ENCODE measurements around the gene DCLK1.

DNA sequence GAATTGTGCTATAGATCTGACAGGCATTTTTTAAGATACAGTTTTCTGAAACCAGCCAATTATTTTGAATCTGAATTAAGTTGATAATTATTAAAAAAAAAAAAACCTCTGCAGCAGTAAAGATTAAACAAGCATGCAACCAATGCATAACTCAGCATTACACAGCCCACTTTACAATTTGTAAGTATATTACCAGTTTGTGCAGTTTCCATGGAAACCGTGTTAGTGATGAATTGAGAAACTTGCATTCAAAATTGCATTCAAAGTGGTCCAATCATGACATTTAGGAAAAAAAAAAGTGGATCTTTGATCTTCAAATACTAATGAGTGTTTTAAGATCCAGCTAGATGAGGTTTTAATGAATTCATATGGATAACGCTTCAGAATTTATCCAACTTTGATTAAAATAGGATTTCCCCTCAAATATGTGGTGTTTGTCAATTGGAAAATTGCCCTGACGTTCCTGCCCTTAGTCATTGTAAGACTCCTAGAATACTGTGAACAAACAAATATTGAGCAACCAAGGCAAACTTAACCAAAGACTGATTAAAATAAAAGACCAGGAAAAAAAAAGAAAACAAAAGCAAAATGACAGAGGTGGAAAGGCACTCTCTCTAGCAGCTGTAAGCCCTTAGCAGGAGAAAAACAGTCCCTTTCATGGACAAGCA lies 339.9 kb downstream of the DCLK1 start:
- no peak for TF ChIP-seq MYC (IDR thresholded peaks at IDR 0.05; ENCODE audit: insufficient read depth, insufficient read length, insufficient replicate concordance, low read length, severe bottlenecking)
- TF ChIP-seq ZNF622 (IDR thresholded peaks at IDR 0.05): no peak
- no peak for TF ChIP-seq NFYB (IDR thresholded peaks at IDR 0.05; ENCODE audit: insufficient read depth, low read depth, low read length)
- TF ChIP-seq HCFC1 (IDR thresholded peaks at IDR 0.05; ENCODE audit: low read length): no peak
- TF ChIP-seq, protein P1, sequence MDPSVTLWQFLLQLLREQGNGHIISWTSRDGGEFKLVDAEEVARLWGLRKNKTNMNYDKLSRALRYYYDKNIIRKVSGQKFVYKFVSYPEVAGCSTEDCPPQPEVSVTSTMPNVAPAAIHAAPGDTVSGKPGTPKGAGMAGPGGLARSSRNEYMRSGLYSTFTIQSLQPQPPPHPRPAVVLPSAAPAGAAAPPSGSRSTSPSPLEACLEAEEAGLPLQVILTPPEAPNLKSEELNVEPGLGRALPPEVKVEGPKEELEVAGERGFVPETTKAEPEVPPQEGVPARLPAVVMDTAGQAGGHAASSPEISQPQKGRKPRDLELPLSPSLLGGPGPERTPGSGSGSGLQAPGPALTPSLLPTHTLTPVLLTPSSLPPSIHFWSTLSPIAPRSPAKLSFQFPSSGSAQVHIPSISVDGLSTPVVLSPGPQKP (IDR thresholded peaks at IDR 0.05; ENCODE audit: low read depth, low read length): no peak
- no peak for TF ChIP-seq POLR2AphosphoS5 (IDR thresholded peaks at IDR 0.05; ENCODE audit: low read length)
- TF ChIP-seq FOS (IDR thresholded peaks at IDR 0.05; ENCODE audit: borderline replicate concordance, extremely low read depth, insufficient read length): no peak
- TF ChIP-seq BRCA1 (IDR thresholded peaks at IDR 0.05; ENCODE audit: low read depth, low read length): no peak
- no peak for TF ChIP-seq EP300 (IDR thresholded peaks at IDR 0.05; ENCODE audit: borderline replicate concordance in 1 of 2, control insufficient read depth in 1 of 2, low read depth in 2 of 2, low read length in 2 of 2)
- TF ChIP-seq, protein P2, sequence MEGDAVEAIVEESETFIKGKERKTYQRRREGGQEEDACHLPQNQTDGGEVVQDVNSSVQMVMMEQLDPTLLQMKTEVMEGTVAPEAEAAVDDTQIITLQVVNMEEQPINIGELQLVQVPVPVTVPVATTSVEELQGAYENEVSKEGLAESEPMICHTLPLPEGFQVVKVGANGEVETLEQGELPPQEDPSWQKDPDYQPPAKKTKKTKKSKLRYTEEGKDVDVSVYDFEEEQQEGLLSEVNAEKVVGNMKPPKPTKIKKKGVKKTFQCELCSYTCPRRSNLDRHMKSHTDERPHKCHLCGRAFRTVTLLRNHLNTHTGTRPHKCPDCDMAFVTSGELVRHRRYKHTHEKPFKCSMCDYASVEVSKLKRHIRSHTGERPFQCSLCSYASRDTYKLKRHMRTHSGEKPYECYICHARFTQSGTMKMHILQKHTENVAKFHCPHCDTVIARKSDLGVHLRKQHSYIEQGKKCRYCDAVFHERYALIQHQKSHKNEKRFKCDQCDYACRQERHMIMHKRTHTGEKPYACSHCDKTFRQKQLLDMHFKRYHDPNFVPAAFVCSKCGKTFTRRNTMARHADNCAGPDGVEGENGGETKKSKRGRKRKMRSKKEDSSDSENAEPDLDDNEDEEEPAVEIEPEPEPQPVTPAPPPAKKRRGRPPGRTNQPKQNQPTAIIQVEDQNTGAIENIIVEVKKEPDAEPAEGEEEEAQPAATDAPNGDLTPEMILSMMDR (IDR thresholded peaks at IDR 0.05 in 2 of 3, conservative IDR thresholded peaks at IDR 0.05 in 1 of 3; ENCODE audit: control insufficient read depth in 2 of 3, extremely low read depth in 1 of 3, insufficient read depth in 1 of 3, low read depth in 3 of 3, low read length in 3 of 3): no peak
- TF ChIP-seq POLR2A (IDR thresholded peaks at IDR 0.05; ENCODE audit: low read depth, low read length): no peak
- TF ChIP-seq, protein P3, sequence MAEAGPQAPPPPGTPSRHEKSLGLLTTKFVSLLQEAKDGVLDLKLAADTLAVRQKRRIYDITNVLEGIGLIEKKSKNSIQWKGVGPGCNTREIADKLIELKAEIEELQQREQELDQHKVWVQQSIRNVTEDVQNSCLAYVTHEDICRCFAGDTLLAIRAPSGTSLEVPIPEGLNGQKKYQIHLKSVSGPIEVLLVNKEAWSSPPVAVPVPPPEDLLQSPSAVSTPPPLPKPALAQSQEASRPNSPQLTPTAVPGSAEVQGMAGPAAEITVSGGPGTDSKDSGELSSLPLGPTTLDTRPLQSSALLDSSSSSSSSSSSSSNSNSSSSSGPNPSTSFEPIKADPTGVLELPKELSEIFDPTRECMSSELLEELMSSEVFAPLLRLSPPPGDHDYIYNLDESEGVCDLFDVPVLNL (IDR thresholded peaks at IDR 0.05; ENCODE audit: low read depth, low read length): no peak
- TF ChIP-seq, protein P4, sequence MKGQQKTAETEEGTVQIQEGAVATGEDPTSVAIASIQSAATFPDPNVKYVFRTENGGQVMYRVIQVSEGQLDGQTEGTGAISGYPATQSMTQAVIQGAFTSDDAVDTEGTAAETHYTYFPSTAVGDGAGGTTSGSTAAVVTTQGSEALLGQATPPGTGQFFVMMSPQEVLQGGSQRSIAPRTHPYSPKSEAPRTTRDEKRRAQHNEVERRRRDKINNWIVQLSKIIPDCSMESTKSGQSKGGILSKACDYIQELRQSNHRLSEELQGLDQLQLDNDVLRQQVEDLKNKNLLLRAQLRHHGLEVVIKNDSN (IDR thresholded peaks at IDR 0.05; ENCODE audit: borderline replicate concordance, extremely low read length, insufficient read depth, low read depth, low read length): no peak
- no peak for TF ChIP-seq CREB1 (IDR thresholded peaks at IDR 0.05; ENCODE audit: low read depth)
